Raji (cell line): ENCODE results near the gene LBHD2.

Source experiments
- POLR2A ChIP-seq: IDR thresholded peaks from 2 replicates; pipeline ENCODE4 v1.6.1; 2011; ENCODE audit warnings: low read depth, low read length, control low read depth; ENCODE audit not compliant: insufficient read depth

Gene LBHD2

DNA sequence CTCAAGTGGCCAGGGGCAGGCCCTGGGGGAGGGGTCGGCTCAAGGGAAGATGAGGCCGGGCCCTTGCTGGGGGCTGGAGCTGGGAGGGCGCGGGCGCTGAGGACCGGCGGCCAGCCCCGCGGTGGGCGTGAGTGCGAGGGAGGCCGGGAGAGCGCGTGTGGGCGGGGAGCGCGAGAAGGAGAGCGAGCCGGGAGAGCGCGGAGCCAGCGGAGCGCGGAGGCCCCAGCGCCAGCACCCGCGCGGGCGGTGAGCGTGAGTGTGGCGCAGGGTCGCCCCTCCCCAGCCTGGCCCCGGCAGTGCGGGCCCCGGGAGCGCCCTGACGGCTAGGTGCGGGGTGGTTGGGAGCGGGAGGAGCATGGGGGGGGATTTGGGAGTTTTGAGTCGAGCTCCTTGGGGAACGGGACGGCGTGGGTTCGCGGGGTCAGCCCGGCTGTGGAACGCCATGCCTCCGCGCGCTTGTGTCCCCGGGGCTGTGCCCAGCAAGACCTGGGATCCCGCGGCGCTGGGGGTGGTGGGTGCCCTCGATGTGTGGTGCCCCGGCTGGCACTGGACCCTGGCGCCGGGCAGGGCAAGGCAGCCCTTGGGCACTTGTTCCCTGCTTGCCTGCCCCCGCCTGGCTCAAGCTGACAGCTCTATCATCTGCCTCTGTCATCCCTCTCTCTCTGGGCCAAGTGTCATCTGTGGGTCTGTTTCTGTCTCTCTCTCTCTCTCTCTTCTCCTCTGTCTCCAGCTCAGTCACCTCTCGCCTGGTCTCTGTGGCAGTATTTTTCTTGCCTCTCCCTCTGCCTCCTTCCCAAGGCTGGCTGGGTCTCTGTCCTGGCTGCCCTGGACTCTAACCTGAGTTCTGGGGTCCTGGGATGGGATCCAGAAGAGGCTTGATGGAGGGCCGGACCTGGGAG is at the start of gene LBHD2:
LBHD2 (plus strand) TSS at position 190 of the 899 bp plus-strand sequence. CDS start 1,803 bp downstream, outside the sequence.
- TF ChIP-seq POLR2A: no peak

DNA sequence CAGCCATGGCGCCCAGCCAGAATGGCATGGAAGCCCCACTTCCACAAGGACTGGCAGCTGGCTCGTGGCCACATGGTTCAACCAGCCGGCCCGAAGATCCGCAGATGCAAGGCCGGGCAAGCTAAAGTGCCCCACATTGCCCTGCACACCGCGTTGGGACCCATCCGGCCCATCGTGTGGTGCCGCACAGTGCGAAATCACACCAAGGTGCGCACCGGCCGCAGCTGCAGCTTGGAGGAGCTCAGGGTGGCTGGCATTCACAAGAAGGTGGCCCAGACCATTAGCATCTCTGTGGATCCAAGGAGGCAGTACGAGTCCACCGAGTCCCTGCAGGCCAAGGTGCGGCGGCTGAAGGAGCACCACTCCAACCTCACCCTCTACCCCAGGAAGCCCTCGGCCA is 42.5 kb upstream of the LBHD2 start:
- TF ChIP-seq POLR2A: no peak

DNA sequence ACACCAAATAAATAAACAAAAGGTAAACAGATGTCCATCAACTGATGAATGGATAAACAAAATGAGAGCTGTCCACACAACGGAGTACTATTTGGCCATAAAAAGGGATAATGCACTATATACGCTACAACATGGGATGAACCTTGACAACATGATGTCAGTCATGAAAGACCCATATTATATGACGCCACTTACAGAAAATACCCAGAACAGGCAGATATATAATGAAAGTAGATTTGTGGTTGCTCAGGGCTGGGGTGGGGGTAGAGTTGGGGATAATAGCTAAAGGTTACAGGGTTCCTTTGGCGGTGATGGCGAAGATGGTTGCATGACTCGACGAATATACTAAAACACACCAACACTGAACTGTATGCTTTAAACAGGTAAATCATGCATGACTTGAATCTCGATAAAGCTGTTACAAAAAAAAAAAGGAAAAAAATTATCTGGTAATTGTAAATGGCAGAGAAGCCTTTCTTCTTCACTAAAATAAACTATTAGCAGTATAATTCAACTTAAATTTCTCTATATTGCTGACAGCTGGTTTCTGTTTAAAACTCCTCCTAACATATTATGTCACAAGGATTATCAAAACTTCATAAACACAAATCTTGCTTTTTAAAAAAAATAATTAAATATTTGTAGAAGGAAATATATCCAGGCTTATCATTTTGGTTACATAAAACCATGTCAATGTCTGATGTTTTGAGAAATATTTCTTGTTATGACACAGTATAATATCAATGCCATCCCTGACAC is 40.6 kb upstream of the LBHD2 start:
- TF ChIP-seq POLR2A: no peak

DNA sequence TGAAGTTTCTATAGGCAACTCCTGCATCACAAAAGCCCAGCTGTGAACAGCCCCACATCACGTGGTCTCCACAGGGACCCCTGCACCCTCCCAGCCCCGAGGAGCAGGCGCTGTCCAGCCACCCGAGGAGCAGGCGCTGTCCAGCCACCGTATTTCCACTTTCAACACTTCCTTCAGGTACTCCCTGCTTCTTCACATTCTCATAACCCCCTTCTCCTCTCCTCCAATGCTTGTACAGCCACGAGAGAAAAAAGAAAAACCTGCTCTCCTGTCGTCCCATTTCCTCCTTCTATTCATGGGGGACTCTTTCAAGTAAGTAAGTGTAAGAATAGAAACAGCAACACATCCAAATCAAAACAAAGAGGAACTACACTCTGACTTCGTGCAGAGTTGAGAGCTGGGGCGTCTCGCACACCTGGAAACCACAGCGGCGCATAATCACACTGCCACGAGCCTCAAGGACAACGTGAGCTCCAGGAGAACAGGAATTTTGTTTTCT is 38.6 kb upstream of the LBHD2 start:
- no peak for TF ChIP-seq POLR2A

DNA sequence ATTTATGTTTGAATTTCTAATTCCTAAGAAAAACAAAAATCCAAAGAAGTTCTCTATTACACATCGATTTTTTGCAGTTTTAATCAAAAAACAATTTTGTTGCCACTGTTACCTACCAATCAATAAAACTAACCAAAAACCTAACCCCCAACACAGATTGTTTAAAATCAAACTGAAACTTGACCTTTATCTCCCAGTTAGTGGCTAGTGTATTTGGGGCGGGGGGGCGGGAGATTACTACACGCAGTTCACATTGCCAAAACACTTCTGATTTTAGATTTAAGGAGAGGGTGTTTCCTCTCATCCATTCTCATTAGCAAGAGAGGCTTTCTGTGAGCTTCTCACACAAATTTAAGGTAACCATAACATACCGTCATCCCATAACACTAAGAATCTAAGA is 33.1 kb upstream of the LBHD2 start:
- no peak for TF ChIP-seq POLR2A

DNA sequence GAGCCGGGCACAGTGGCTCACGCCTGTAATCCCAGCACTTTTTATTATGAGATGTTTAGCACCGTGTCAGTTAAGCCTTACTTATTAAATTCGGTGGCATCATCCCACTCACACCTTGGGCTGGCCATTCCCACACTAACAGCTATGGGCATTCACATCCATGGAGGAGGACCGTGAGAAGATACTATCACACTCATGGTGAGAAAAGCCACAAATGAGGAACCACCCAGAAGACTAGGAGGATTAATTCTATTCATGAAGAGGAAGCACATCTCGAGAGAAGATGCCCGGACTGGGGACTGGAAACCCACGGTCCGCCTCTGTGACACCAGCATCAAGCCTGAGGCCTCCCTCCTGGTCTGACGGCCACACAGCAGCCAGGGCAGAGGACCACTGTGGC is 31.6 kb upstream of the LBHD2 start:
- no peak for TF ChIP-seq POLR2A

DNA sequence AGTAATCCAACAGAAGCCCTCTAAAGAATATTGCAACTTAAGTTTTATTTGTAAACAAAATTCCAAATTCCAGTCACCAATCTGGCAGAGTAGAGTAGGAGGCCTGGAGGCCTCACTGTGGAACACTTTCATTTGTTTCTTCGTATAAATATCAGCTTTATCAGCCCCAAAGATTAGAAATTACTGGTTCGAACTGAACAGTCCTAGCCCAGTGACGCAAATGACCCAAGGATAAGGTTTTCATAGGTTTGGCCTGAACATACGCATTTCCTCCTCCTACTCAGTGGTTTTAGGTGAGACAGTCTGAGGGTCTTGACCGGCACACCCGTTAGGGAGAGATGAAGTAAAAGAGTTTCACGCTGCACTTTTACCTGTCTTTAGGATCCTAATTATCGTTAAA is 28.3 kb upstream of the LBHD2 start:
- TF ChIP-seq POLR2A: no peak

DNA sequence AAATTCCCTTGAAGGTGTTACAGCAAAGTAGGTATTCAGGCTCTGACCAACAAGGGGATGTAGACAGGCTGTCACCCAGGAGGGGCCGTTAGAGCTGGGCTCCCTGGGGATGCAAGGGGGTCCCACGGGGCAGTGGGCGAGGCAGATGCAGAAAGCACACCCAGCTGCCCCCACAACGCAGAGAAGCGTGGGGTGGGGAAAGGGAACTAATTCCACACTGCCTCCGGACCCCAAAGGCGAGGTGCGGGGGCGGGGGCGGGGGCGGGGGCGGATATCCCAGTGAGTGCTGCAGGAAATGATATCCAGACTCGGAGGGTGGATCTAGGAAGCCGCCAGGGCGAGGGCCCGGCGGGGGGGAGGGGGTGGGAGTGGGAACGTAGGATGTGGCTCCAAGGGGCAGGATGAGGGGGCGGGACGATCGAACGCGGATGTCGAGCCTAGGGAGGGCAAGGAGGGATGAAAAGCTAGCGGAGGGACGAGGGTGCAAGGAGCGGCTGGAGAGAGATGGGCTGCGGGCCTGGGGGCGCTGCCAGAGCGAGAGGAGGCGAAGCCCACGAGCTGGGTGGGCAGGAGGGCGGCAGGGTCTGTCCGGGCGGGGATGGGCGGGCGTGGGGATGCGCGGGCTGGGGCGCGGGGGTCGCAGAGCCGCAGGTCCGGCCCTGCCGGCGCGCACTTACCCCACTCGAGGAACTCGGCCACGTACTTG is 27.5 kb upstream of the LBHD2 start:
- TF ChIP-seq POLR2A: no peak

DNA sequence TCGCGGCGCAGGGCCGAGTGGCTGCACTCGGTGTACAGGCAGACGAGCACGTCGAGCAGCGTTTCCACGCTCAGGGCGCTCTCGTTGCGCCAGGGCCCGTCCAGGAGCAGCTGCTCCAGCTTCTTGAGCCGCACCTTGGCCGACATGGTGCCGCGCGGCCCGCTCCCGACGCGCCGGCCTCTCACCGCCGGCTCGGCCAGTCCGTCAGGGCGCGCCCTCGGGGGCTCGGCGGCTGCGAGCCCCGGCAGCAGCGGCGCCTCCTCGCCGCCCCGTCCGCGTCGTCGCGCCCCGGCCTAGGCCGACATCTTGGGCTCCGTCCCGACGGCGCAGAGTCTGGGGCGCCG is 27.0 kb upstream of the LBHD2 start:
- no peak for TF ChIP-seq POLR2A

DNA sequence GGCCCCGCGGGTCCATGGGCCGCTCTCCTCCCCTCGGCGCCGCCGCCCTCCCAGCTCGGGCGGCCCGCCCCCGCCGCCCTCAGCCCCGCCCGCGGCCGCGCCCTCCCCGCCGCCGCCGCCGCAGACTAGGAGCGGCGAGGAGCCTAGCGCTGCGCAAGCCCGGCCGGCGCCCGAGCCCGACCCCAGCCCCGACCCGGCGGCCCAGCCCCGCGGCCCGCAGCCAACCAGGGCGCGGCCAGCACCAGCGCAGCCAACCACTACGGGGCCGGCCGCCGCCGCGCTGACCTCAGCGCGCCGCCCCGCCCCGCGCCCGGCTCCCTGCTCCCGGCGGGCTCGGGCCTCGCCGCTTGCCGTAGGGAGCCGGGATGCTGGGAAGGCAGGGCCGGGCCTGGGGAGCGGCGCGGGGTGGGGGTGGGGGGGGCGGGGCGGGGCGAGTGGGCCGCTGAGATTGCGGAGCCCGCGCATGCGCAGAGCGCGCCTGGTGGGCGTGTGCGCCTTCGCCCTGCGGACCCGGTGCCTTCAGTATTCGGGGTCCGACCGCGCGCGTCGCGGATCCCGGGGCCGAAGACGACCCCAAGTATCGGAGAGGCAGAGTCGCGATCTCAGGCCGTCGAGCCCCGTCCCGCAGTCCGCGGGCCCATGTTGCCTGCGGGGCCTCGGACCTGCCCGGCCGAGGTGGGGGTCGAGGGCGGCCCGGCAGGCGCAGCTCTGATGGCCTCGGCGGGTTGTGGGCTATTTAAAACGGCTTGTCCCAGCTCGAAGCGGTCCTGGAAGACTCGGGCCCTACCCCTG is 26.4 kb upstream of the LBHD2 start, which contains the start of gene CDC42BPB:
CDC42BPB (minus strand) TSS at position 178 of the 792 bp plus-strand sequence. CDS start 376 bp downstream, outside the sequence.
- no peak for TF ChIP-seq POLR2A

DNA sequence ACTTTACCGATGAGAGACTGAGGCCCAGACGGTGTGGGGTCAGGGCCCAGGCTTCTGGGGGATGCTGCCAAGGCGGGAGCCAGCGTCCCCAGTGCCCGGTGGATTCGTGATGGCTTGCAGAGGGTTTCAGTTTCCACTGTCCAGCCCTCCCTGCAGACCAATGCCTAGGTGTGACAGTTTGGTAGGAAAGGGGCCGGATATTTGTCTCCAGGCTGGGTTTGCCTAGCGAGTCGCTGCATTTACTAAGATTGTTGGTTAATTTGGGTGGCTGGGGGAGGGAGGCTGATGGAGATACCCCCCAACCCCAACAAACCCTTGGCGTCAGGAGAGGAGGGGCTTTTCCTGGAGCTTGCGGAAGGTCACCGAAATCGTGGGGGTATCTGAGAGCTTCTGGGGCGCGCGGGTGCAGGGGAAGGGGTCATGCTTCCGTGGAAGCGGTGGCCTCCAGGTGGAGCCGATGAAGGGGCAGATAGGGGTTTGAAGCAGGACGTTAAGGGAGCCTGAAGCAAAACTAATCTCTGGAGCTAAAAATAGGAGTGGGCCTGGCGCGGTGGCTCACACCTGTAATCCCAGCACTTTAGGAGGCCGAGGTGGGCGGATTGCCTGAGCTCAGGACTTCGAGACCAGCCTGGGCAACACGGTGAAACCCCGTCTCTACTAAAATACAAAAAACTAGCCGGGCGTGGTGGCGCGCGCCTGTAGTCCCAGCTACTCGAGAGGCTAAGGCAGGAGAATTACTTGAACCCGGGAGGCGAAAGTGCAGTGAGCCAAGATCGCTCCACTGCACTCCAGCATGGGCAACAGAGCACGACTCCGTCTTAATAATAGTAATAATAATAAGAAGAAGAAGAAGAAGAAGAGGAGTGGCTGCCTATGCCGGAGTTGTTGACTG is 25.6 kb upstream of the LBHD2 start:
- TF ChIP-seq POLR2A: no peak

DNA sequence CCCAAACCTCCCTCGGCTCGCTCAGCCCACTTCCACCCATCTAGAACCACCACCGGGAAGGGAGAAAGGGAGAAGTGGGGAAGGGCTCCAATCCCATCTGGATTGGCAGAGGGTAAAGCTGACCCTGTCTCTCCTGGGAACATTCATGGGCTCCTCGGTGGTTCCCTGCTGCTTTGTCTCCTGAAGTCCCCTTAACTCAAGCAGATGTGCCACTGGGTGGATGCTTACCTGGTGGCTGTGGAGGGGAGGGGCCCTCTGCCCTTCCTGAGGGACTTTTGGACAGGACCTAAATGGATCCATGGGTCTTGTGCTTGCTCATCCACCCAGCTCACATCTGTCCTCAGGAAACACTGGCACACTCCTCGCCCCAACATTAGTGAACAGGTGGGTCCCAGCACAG is 24.5 kb upstream of the LBHD2 start:
- TF ChIP-seq POLR2A: no peak

DNA sequence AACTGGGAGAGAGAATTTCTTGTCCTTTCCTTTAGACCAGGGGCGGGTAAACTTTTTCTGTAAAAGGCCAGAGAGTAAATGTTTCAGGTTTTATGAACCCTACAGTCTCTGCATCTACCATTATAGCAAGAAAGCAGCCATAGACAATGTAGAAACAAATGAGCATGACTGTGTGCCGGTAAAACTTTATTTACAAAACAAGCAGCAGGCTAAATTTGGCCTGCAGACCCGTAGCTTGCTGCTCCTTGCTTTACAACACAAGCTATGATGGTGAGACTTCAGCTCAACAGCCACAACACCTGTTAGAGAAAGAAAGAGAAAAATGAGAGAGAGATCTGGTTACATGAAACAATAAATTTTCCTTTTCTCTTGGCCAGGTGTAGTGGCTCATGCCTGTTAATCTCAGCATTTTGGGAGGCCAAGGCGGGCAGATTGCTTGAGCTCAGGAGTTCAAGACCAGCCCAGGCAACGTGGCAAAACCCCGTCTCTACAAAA is 22.5 kb upstream of the LBHD2 start:
- no peak for TF ChIP-seq POLR2A
